Esophagus (tissue), 2 donors: ENCODE measurements around the gene ST8SIA1. TPM values are rescaled to one million over a fixed set of nuclear protein-coding genes. Genes with fewer than 3 reads are reported as not detected.

ENCODE experiments used
- H3K27ac ChIP-seq, 2 donors: one replicate each; pipeline ENCODE4 v1.5.1; 2013; ENCODE audit warnings: low read depth in 2 of 2, mild to moderate bottlenecking in 2 of 2, inconsistent platforms in 1 of 2, low read length in 1 of 2, moderate library complexity in 1 of 2
- H3K27me3 ChIP-seq, 2 donors: one replicate each; pipeline ENCODE4 v1.6.1; 2013; ENCODE audit warnings: low read length in 2 of 2, control low read depth in 1 of 2, mild to moderate bottlenecking in 1 of 2; ENCODE audit not compliant: insufficient read depth in 2 of 2, control insufficient read depth in 1 of 2
- H3K36me3 ChIP-seq, 2 donors: one replicate each; pipeline ENCODE4 v1.6.1; 2013; ENCODE audit warnings: low read length in 1 of 2; ENCODE audit not compliant: control insufficient read depth in 2 of 2, insufficient read depth in 2 of 2
- H3K4me1 ChIP-seq, 2 donors: one replicate each; pipeline ENCODE4 v1.6.1; 2013; ENCODE audit warnings: low read length in 1 of 2; ENCODE audit not compliant: control insufficient read depth in 2 of 2, insufficient read depth in 2 of 2
- H3K4me3 ChIP-seq, 2 donors: one replicate each; pipeline ENCODE4 v1.5.1; 2013; ENCODE audit warnings: low read length in 2 of 2, mild to moderate bottlenecking in 2 of 2, low read depth in 1 of 2, moderate library complexity in 1 of 2
- H3K9me3 ChIP-seq, 2 donors: one replicate each; pipeline ENCODE4 v1.6.1; 2013; ENCODE audit warnings: mild to moderate bottlenecking in 2 of 2, low read depth in 1 of 2, low read length in 1 of 2, moderate library complexity in 1 of 2; ENCODE audit not compliant: control insufficient read depth in 2 of 2, insufficient read depth in 1 of 2
- WGBS, 2 donors: extraction: QIAGEN DNeasy Blood & Tissue Kit; methylation state at CpG; one replicate each; pipeline ENCODE4 v1.1.7; 2013; 5-methylcytosine and 5-hydroxymethylcytosine counted together
- polyA plus RNA-seq, 2 donors: library from polyadenylated mRNA; stranded (reverse); fragments of 200-250 nt; gene quantifications; one replicate each; pipeline ENCODE4 v1.2.3, GENCODE V29; 2013
- donor health status: healthy with polysubstance abuse.
- donor health status: Bipolar disorder and iron deficiency.

ST8SIA1 gene
- polyA plus RNA-seq, 2 donors: 0.83 to 1.1 TPM

DNA sequence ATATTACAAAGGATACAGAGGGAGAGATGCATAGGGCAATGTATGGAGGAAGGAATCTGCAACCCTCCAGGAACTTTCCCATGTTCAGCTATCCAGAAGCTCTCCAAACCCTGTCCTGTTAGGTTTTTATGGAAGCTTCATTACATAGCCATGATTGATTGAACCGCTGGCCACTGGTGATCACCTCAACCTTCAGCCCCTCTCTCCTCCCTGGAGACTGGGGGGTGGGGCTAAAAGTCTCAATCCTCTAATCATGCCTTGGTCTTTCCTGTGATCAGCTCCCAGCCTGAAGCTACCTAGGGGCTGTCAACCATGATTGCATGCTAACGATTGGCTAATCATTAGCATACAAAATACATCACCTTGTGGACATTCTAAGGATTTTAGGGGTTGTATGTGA lies 123.4 kb downstream of the ST8SIA1 start:
- Histone ChIP-seq H3K36me3 (no peaks in the 10 kb centered on the region), H3K27ac (no peak overlapping the region), H3K27me3 (no peaks in the 10 kb centered on the region), H3K9me3 (no peaks in the 10 kb centered on the region), H3K4me1 (no peaks in the 10 kb centered on the region), H3K4me3 (no peak overlapping the region)
- WGBS, 2 donors: 90 to 96% methylated on average over 2 of the region's 2 CpGs

DNA sequence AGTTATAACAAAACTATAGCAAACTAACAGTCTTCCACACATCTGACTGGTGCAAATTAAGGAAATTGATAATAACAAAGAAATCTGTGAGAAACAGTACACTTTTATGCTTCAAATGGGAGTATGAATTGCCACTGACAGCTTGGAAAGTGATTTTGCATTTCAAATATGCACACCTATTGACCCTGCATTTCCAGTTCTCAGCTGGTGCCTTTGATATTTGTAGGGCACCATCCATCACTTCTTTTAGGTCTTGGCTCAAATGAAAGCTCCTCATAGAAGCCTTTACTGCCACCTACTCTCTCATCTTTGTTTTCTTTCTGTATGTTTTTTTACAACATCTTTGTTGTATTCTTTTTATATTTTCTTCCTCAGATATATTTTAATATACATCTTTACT lies 125.1 kb downstream of the ST8SIA1 start:
- Histone ChIP-seq H3K9me3 (no peaks in the 10 kb centered on the region), H3K4me3 (no peak overlapping the region), H3K36me3 (no peaks in the 10 kb centered on the region), H3K4me1 (no peaks in the 10 kb centered on the region), H3K27ac (no peak overlapping the region), H3K27me3 (no peaks in the 10 kb centered on the region)

DNA sequence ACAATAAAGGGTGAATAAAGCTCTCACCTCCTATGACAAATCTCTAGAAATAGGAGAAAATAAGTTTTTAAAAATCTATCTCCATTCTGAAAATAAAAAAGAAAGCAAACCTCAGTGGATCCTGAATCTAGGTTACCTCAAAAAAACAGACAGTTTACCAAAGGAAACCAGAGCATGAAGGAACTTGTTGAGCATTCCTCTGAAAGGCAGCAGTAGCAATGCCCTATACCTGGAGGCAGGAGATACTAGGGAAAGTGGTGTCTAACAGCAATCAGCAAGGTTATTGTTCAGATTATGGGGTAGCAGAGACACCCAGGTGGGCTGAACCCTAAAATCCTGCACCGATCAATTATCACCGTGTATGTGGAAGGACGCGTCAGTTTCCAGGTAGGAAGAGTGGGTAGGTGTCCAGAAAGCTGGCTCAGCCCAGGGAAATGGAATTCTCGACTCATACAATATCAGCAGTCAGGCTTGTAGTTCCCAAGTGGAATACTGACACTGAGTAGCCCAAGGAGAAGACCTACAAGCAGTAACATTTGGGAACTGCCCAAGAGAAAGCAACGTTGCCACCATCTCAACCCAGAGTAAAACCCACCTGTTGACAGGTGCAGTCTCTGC lies 128.3 kb downstream of the ST8SIA1 start:
- Histone ChIP-seq H3K27ac (no peak overlapping the region), H3K27me3 (no peaks in the 10 kb centered on the region), H3K4me3 (no peak overlapping the region), H3K36me3 (peaks cover 0 to 3% of the 10 kb centered on the region in 2 donors), H3K9me3 (no peaks in the 10 kb centered on the region), H3K4me1 (no peaks in the 10 kb centered on the region)
- 78 to 80% methylated on average over 6 of the region's 6 CpGs for WGBS, 2 donors

DNA sequence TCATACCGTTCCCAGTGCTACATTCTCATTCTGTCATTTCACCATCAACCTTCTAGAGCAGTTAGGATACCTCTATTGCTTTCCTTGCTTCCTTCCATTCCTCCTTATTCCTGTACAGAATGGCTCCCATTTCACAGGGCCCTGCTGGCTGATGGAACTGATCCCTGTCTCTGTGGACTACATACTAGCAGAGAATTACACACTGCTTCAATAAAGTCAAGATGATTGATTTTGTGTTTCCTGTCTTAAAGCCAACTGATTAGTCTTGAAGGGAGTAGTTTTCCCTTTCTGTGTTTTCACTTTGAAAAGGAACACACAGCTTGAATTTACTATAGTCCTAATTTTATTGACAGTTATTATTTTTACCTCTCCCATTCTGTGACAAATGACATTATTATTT lies 130.1 kb downstream of the ST8SIA1 start:
- Histone ChIP-seq H3K4me3 (no peak overlapping the region), H3K9me3 (no peaks in the 10 kb centered on the region), H3K27ac (no peak overlapping the region), H3K27me3 (no peaks in the 10 kb centered on the region), H3K4me1 (no peaks in the 10 kb centered on the region), H3K36me3 (peaks cover 0 to 3% of the 10 kb centered on the region in 2 donors)
- WGBS, 2 donors: 87 to 98% methylated on average over 1 of the region's 1 CpG

DNA sequence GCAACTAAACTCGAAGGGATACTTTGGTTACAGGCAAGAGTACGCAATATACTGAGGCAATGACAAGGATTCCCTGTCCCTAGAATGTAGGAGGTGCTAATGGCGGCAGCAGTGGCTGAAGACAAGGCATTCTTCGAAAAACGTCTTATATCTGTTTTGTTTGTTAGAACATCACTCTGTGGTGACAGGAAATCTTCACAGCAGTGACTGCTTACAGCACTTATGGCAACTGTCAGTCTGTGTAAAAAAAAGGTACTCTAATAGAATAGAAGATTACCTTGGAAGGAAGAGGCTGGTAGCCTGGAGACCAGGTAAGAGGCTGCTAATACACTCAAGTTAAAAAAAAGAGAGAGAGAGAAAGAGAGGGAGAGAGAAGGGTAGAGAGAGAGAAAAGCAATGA lies 131.7 kb downstream of the ST8SIA1 start:
- H3K9me3 ChIP-seq: no peaks in the 10 kb centered on the region
- peaks cover 0 to 3% of the 10 kb centered on the region in 2 donors for H3K36me3 ChIP-seq
- H3K4me1 ChIP-seq: no peaks in the 10 kb centered on the region
- H3K27ac ChIP-seq: no peak overlapping the region
- no peaks in the 10 kb centered on the region for H3K27me3 ChIP-seq
- H3K4me3 ChIP-seq: no peak overlapping the region
- WGBS, 2 donors: 83 to 87% methylated on average over 5 of the region's 5 CpGs

DNA sequence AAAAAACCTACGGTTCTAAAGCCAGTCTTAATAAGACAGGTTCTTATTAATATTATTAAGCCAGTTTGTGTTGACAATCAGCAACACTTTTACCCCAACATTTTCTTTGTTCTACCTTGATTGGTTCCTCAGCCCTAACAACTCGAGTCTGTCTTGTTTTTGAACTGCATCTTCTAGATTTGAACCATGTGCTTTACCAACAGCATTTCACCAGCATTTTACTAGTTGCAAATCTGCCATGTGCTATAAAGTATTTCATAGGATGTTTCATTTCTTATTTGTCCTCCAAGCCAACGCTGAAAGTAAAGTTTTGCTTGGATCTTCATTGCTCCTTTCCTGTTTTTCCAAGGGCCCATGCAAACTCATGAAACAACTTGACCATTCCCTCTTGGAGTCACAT lies 133.4 kb downstream of the ST8SIA1 start:
- H3K27ac ChIP-seq: no peak overlapping the region
- WGBS, 2 donors: 86 to 87% methylated on average over 3 of the region's 3 CpGs
- H3K4me1 ChIP-seq: no peaks in the 10 kb centered on the region
- H3K27me3 ChIP-seq: no peaks in the 10 kb centered on the region
- no peak overlapping the region for H3K4me3 ChIP-seq
- H3K36me3 ChIP-seq: peaks cover 0 to 3% of the 10 kb centered on the region in 2 donors
- no peaks in the 10 kb centered on the region for H3K9me3 ChIP-seq

DNA sequence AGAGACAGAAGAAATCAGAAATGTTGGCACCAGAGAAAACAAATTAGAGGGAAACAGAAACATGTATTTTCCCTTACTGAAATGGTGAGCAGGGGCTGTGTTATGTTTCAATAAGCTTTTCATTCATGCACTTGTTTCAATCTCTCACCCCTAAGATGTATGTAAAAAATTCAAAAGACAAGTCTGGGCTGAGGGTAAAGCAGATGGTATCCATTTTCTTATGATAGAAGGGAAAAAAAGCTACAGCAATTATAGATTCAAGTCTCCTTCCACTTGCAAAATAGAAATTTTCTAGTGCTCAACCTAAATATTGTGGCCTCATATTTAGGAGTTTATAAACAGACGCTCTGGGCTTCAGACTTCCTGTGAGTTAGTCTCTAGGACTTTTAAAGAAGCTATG lies 138.3 kb downstream of the ST8SIA1 start:
- Histone ChIP-seq H3K4me3 (no peak overlapping the region), H3K4me1 (no peaks in the 10 kb centered on the region), H3K36me3 (no peaks in the 10 kb centered on the region), H3K27ac (no peak overlapping the region), H3K27me3 (no peaks in the 10 kb centered on the region), H3K9me3 (no peaks in the 10 kb centered on the region)
- 72 to 79% methylated on average over 1 of the region's 1 CpG for WGBS, 2 donors

DNA sequence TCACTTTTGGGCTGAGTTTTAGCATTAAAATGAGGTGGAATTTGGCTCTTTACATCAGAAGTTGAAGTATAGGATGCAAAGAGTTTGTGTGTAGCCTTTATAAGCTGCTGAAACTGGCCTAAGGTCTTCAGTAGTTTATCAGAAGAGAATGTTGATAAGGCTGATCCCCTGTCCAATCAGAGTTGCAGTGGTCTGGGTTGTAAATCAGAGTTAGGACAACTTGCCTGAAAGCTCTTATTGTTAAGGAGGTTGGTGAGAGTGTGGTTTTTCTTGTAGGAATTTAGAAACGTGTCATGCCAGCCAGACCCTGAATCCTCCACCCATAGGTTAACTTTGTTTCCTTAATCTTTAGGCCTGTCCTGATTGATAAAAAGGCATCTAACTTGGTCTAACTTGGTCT lies 143.5 kb downstream of the ST8SIA1 start:
- H3K4me1 ChIP-seq: no peaks in the 10 kb centered on the region
- WGBS, 2 donors: 35 to 49% methylated on average over 1 of the region's 1 CpG
- H3K9me3 ChIP-seq: no peaks in the 10 kb centered on the region
- no peak overlapping the region for H3K27ac ChIP-seq
- no peak overlapping the region for H3K4me3 ChIP-seq
- H3K36me3 ChIP-seq: no peaks in the 10 kb centered on the region
- no peaks in the 10 kb centered on the region for H3K27me3 ChIP-seq

DNA sequence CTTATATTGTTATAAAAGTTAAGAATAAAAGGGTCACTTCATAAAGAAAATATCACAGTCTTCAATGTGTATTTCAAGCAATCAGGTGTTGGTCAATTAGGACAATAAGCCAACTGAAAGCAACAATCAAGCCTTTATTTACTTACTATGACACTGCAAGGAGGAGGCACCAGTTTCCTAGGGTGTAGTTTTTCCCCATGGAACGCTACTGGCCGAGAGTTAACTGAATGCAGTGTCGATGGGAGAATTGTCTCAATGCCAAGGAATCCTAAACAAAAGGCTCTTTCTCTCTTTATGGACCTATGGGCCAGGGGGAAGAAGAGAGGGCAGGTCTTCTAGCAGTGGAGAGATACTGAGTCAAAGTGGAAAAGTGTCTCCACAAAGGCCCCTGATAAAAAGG lies 146.1 kb downstream of the ST8SIA1 start:
- Histone ChIP-seq H3K27me3 (no peaks in the 10 kb centered on the region), H3K27ac (no peak overlapping the region), H3K36me3 (no peaks in the 10 kb centered on the region), H3K4me3 (no peak overlapping the region), H3K9me3 (no peaks in the 10 kb centered on the region), H3K4me1 (no peaks in the 10 kb centered on the region)
- 72 to 73% methylated on average over 3 of the region's 3 CpGs for WGBS, 2 donors

DNA sequence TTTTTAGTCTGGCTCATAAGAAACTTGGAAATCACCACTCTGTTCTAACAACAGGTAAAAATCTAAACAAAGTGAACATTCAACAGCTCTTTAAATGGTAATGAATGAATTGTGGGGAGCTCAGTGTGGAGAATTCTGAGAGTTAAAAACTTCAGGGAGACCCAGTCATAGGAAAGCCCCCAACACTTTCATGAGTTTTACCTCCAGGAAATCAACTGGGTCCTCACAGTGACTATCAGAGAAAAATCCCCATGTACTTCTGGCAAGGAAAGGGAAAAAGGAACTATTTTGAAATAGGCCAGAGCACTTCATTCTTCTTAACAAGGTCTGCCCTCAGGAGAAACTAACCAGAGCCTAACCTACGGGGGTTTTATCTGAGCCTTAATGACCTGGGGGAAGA lies 153.8 kb downstream of the ST8SIA1 start:
- no peaks in the 10 kb centered on the region for H3K9me3 ChIP-seq
- H3K4me1 ChIP-seq: no peaks in the 10 kb centered on the region
- WGBS, 2 donors: 52 to 61% methylated on average over 1 of the region's 1 CpG
- no peak overlapping the region for H3K27ac ChIP-seq
- no peak overlapping the region for H3K4me3 ChIP-seq
- no peaks in the 10 kb centered on the region for H3K36me3 ChIP-seq
- H3K27me3 ChIP-seq: no peaks in the 10 kb centered on the region
